GM21526 (cell line): ENCODE measurements around the gene MACROD2.
"Not testable (repeated sequence)": the region's sequence is repeated elsewhere in the genome, so short reads cannot be mapped to it uniquely, and the experiment has no call there.

ENCODE experiments used
- ATAC-seq: cut with Tn5 transposase; IDR thresholded peaks from one replicate; pipeline ENCODE4 v1.9.1; 2021; ENCODE audit warnings: moderate library complexity; ENCODE audit not compliant: unreplicated experiment, low FRiP score

MACROD2 gene

GRCh38 chr20:14992153-14992552 is 996.8 kb downstream of the MACROD2 start:
- ATAC-seq, result no peak

GRCh38 chr20:14992961-14993360 is 997.6 kb downstream of the MACROD2 start:
- no peak for ATAC-seq

GRCh38 chr20:14996883-14997672 is 1001.8 kb downstream of the MACROD2 start:
- no peak for ATAC-seq

- ATAC-seq, result no peak
Measured at GRCh38 chr20:14997791-14998190, 1002.5 kb downstream of the MACROD2 start.

- no peak for ATAC-seq
Measured at GRCh38 chr20:15005300-15005986, 1010.1 kb downstream of the MACROD2 start.

- ATAC-seq, result no peak
Measured at GRCh38 chr20:15011631-15012030, 1016.3 kb downstream of the MACROD2 start.

- ATAC-seq, result no peak
Measured at GRCh38 chr20:15012566-15012965, 1017.2 kb downstream of the MACROD2 start.

- ATAC-seq, result not testable (repeated sequence)
Measured at GRCh38 chr20:15016875-15017274, 1021.6 kb downstream of the MACROD2 start.

GRCh38 chr20:15018966-15019365 is 1023.6 kb downstream of the MACROD2 start:
- ATAC-seq, result no peak

GRCh38 chr20:15020845-15021244 is 1025.5 kb downstream of the MACROD2 start:
- no peak for ATAC-seq

GRCh38 chr20:15022921-15023320 is 1027.6 kb downstream of the MACROD2 start:
- no peak for ATAC-seq

- ATAC-seq, result no peak
Measured at GRCh38 chr20:15026759-15027158, 1031.4 kb downstream of the MACROD2 start.

GRCh38 chr20:15030826-15031225 is 1035.5 kb downstream of the MACROD2 start:
- no peak for ATAC-seq

GRCh38 chr20:15031546-15032351 is 1036.4 kb downstream of the MACROD2 start:
- ATAC-seq, result no peak

GRCh38 chr20:15032352-15032622 is 1037.0 kb downstream of the MACROD2 start:
- ATAC-seq, result no peak

GRCh38 chr20:15033269-15033668 is 1038.0 kb downstream of the MACROD2 start:
- ATAC-seq, result no peak

- ATAC-seq, result no peak
Measured at GRCh38 chr20:15033891-15034290, 1038.6 kb downstream of the MACROD2 start.

- no peak for ATAC-seq
Measured at GRCh38 chr20:15036948-15037347, 1041.6 kb downstream of the MACROD2 start.

- ATAC-seq, result no peak
Measured at GRCh38 chr20:15039088-15039752, 1043.9 kb downstream of the MACROD2 start.

- no peak for ATAC-seq
Measured at GRCh38 chr20:15042723-15043122, 1047.4 kb downstream of the MACROD2 start.

GRCh38 chr20:15045246-15045645 is 1049.9 kb downstream of the MACROD2 start:
- no peak for ATAC-seq
